Measurements from ENCODE around the gene NR4A1.

NR4A1 gene
- total RNA-seq: 187 to 291 reads per million in 2 donors

DNA sequence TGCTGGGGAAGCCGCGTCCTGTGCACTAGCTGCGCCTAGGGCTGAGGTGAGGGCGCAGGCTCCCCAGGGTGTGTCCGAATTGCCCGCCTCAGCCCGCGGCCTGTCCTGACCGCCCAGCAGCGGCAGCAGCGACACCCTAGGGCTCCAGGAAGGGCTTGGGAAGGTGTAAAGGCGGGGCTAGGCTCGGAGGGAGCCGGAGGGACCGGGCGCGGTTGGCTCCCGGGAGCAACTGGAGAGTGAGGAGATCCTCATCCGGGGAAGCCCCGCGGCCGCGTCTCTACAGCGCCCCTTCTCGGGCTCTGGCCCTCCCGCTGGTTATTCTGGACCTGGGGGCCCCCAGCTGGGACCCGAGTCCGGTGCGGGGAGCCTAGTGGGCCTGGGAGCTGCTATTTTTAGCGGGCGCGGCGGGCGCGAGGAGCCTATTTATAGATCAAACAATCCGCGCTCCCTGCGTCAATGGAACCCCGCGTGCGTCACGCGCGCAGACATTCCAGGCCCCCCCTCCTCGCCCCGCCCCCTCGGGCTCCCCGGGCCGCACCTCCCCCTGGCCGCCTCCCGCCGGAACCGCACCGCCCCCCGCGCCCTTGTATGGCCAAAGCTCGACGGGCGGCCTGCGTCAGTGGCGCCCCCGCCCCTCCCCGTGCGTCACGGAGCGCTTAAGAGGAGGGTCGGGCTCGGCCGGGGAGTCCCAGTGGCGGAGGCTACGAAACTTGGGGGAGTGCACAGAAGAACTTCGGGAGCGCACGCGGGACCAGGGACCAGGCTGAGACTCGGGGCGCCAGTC, at the start of gene NR4A1:
TSS of gene NR4A1 (plus strand) at position 685 of the 784 bp plus-strand sequence. CDS start 2,887 bp downstream, outside the sequence.
- DNase-seq: peak; percentile 97 to 100 (median 99)

DNA sequence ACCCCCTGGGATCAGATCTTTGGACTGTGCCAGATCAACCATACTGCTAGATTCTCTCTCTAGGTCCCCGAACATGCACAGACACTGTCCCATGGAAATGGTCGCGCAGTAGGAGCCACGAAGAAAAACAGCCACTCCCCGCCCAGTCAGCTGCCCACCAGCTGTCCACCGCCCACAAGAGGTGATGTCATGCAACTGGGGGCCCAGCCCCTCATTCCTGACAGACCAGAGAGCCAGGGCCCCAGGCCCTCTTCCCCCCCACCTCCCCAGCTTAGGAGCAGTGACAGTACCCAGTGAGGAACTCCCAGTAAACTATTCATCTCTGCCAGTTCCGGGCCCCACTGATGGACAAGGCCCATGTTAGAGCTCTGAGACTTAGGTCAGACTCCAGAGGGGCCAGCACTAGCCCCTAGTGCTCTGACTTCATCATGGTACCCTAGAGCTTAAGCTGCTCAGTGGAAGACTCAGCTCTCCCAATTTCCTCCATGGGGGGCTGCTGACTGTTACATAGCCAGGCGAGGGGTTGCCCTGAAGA, 48.2 kb upstream of the NR4A1 start:
- DNase-seq: no peak

- no peak for DNase-seq
These were observed 47.7 kb upstream of the NR4A1 start for GRCh38 chr12:52003591-52003990.

DNA sequence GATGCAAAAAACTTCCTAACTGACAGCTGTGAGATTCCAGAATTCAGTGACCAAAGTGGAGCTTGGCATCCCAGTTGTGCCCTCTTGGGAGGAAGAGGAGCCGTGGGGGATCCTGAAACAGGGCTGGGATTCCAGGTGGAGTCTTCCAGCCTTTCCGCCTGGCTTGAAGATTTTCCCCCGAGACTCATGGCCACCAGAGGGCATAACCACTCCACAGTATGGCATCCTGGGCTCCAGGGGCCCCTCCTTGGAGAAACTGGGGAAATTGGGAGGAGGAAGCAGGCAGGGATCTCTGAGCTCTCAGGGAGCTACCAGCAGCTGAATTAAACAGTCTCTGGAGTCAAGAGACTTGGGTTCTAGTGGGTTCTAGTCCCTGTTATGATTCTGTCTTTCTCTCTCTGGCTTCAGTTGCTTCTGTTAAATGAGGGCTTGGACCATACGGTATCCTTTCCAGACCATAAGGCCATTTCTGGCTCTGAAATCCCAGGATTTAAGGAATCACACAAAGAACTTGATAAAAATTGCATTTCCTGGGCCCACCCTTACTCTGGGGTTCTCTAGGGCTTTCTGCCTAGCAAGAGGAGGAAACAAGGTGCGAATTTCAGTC, 47.1 kb upstream of the NR4A1 start:
- DNase-seq: no peak

DNA sequence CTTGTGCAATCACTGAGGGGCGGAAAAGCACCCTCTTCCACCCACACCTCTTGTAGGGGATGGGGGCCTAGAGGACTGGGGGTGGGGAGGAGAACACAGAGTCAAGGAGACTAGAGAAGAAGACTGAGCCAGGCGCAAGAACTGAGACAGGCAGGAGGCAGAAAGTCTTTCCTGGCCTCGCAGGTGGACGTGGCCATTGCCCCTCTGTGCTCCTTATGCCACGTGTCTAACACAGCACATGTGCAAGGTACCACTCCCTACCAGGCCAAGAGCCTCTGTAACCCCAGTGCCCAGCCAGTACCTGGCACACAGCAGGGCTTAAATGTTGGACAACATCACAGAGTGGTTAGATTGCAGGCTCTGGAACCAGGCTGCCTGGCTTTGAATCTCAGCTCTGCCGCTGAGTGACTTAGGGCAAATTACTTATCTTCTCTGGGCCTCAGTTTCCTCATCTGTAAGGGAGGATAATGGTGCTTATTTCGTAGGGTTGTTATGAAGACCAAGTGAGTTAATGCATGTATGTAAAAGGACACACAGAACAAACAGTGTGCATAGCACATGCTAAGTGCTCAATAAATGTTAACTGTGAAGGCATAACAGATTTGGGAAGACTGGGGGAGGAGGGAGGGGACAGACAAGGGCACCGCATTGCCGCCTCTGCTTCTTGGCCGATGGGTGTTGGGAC, 45.9 kb upstream of the NR4A1 start:
- DNase-seq: no peak

GRCh38 chr12:52005903-52006703, 45.1 kb upstream of the NR4A1 start:
- peak in 1 of 5 experiments; percentile 38 for DNase-seq

- DNase-seq: peak; percentile 44 to 82 (median 78)
These were observed 44.5 kb upstream of the NR4A1 start, which contains the start of gene TAMALIN for GRCh38 chr12:52006726-52007157. Gene TAMALIN (plus strand): TSS chr12:52006946. CDS start chr12:52007020, 74 bp downstream.

DNA sequence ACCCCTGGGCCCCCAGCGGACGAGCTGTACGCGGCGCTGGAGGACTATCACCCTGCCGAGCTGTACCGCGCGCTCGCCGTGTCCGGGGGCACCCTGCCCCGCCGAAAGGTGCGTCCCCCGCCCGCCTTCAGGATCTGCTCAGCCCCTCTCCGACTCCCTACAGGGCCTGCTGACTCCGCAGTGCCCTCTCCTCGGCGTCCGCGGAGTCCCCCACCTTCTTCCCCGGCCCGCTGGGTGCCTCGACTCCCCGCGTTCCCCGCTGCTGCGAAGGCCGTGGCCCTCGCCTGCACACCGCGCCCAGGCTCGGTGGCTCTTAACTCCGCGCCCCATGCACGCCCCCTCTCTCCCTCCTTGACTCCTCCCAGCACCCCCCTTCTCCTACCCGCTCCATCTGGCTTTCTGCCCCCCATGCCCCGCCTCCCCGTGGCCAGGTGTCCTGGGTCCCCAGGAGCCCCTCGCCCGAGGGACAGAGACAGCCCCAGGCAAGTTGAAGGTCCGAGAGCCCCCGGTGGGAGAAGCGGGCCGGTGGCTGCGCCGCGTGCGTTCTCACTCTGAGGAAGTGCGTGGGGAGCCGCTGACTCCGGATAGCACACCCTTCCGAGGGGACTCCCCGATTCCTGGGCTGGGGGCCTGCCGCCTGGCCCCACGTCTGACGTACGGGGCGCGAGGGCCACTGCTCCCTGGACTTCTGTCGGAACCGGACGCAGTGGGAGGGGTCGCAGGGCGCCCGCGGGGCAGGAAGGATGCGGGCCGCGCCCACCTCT, 43.9 kb upstream of the NR4A1 start:
- peak; percentile 16 to 67 (median 36) for DNase-seq

- no peak for DNase-seq
These were observed 43.2 kb upstream of the NR4A1 start for GRCh38 chr12:52007982-52008510.

- DNase-seq: no peak
These were observed 42.0 kb upstream of the NR4A1 start for GRCh38 chr12:52009081-52009751.

DNA sequence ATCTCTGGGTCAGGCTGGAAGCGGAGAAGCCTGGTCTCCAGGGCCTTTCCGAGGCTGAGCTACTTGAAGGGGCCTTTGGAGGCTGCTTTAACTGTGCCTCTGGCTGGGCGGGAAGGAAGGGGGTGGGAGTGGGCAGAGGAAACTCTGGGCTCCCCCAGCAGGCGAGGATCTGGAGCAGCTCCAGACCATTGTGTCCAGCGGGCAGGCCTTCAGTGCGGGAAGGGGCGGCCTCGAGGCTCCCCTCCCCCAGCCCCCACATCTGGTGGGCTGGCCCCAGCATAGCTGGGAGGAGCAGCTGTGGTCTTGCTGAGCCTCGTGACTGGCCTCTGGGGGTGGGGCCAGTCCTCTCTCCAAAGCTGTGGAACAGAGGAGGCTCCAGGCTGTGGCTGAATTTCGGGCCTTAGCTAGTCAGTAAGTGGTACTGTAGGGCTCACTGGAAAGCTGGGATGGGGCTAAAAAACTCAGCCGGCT, 41.1 kb upstream of the NR4A1 start:
- no peak for DNase-seq

DNA sequence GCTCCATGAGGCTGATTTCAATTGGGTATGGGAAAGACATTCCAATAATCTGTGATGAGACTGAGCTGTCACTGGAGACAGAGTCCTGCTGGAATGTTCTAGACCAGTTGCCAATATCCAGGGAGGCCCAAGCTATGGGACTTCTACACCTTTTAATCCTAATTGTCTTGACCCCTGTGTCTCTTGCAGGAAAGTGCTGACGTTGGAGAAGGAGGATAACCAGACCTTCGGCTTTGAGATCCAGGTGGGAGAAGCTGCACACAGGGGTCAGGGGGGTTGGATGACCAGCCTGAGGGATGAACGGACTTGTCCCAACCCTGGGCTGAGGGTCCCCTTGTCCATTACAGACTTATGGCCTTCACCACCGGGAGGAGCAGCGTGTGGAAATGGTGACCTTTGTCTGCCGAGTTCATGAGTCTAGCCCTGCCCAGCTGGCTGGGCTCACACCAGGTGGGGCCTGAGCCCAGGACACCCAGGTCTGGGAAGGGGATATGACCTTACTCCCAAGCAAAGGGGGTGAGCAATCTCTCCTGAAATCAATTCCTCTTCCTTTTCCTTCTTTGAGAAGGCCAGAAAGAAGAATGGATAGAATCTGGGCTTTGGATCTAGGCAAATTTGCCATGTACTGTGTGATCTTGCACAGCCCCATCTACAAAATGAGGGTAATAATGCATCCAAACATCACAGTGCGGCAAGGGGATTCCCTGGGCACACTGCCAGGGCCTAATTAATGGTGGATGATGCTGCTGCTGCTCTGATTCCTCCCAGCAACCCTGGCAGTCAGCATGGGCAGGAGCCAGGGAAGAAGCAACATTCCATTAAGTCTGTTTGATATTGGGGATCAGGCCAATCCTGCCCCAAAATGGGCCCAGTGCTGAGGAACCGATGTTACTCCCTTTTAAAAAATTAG, 40.3 kb upstream of the NR4A1 start:
- no peak for DNase-seq

DNA sequence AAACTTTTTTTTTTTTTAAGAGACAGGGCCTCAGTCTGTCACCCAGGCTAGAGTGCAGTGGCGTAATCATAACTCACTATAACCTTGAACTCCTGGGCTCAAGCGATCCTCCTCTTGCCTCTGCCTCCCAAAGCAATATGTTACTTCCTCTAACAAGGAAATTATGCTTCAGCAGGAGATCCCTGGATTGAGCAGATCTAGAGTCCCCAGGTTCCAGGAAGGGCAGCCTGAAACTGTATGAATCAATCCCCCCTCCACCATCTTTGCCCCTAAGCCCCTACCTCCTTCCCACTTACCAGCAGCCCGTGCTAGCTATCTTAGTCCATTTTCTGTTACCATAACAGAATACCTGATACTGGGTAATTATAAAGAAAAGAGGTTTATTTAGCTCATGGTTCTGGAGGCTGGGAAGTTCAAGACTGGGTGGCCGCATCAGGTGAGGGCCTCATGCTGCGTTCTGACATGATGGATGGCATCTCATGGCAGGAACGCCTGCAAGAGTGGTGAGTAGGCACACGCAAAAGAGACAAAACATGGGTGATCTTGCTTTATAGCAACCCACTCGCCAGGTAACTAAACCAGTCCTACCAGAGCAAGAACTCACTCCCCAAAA, 39.5 kb upstream of the NR4A1 start:
- no peak for DNase-seq

GRCh38 chr12:52013626-52014310, 37.5 kb upstream of the NR4A1 start:
- DNase-seq: no peak

GRCh38 chr12:52014567-52015530, 36.4 kb upstream of the NR4A1 start:
- DNase-seq: no peak

DNA sequence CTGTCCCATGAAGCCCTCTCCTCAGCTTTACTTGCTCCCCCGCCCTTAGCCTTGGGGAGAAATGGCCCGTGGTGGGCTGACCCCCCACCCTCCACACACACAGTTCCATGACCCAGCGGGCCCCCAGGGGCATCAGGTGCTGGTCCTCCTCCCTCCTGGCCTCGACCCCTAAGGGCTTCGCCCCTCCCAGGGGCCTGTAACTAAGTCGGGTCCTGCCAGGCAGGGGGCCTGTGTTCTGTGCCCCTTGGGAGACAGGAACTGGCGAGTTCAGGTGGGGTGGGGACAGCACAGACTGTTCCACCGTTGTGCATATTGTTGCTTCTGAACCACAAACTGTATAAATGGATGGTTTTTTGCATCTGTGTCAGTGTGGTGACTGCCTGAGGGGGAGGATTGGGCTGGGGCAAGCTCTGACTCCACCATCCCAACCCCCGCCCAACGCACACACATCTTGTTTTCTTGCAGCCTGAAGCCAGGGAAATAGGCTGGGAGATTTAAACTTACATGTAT, 35.7 kb upstream of the NR4A1 start:
- DNase-seq: no peak
